ENCODE data around the gene SYNC. TPM values are rescaled to one million over a fixed set of nuclear protein-coding genes. Genes with fewer than 3 reads are reported as not detected.
A peak's percentile ranks its signal among the peaks of the same experiment; 100 is the strongest.
"Not testable (repeated sequence)": the region's sequence is repeated elsewhere in the genome, so short reads cannot be mapped to it uniquely, and the experiment has no call there.

Gene SYNC
- total RNA-seq, 4 donors from 2014 or later: 24.9 to 95.5 (median 43.8) TPM

GRCh38 chr1:32650752-32651460 is 51.7 kb downstream of the SYNC start, which contains the start of gene RBBP4:
RBBP4 (plus strand) TSS chr1:32651208; CDS start chr1:32651307, 99 bp downstream.
- WGBS, 2 donors (ENCODE audit: low coverage in 1 of 2): 0% methylated on average over 37 of the region's 67 CpGs; no CpG with 5 or more reads in 1 of the 2 donors

GRCh38 chr1:32650248-32650751 is 52.3 kb downstream of the SYNC start, which contains the start of gene ZBTB8OS:
ZBTB8OS (minus strand) TSS chr1:32650550; CDS start chr1:32650529, 21 bp downstream.
- intact Hi-C loops (cut with DNase I; ENCODE audit: low total_unique reads) (no loop called here), in situ Hi-C loops (cut with MboI; ENCODE audit: low pct_ligation_motif_present in 1 of 4, low pct_unique_long_range_greater_than_20kb in 1 of 4, low sequenced_read_pairs in 3 of 4) (no loop called here)
- Histone ChIP-seq H3K27ac (peak within 1 kb of the TSS; percentile 96 to 99 (median 99)), H3K27me3 (no peaks in the 10 kb centered on the region), H3K9me3 (no peaks in the 10 kb centered on the region), H3K4me3 (peak within 1 kb of the TSS; percentile 66 to 82 (median 72)), H3K36me3 (peaks cover 0 to 7% (median 1%) of the 10 kb centered on the region in 4 donors), H3K4me1 (peaks cover 24 to 64% (median 42%) of the 10 kb centered on the region in 4 donors)
- WGBS, 2 donors (ENCODE audit: low coverage in 1 of 2): 0 to 2% methylated on average over 10 to 21 of the region's 21 CpGs
- TF ChIP-seq CTCF (IDR thresholded peaks at IDR 0.05): no peak
- no peak for TF ChIP-seq EP300 (IDR thresholded peaks at IDR 0.05; ENCODE audit: low read depth)
- peak; percentile 79 to 95 (median 93) for TF ChIP-seq POLR2AphosphoS5 (IDR thresholded peaks at IDR 0.05)
- peak; percentile 92 for TF ChIP-seq POLR2A (IDR thresholded peaks at IDR 0.05)
- DNase-seq: peak; percentile 94

More at GRCh38 chr1:32650752-32651460, 51.7 kb downstream of the SYNC start, which contains the start of gene RBBP4:
- peak; percentile 99 for DNase-seq
- peak; percentile 84 for TF ChIP-seq POLR2A (IDR thresholded peaks at IDR 0.05)
- TF ChIP-seq CTCF (IDR thresholded peaks at IDR 0.05): peak in 3 of 5 experiments; percentile 6 to 31 (median 8)
- TF ChIP-seq POLR2AphosphoS5 (IDR thresholded peaks at IDR 0.05): peak; percentile 93
- no peak for TF ChIP-seq EP300 (IDR thresholded peaks at IDR 0.05; ENCODE audit: low read depth)
- in situ Hi-C loops (cut with MboI; ENCODE audit: low pct_ligation_motif_present in 1 of 4, low pct_unique_long_range_greater_than_20kb in 1 of 4, low sequenced_read_pairs in 3 of 4) (no loop called here), intact Hi-C loops (cut with DNase I; ENCODE audit: low total_unique reads) (no loop called here)
- Histone ChIP-seq H3K4me1 (peaks cover 24 to 67% (median 44%) of the 10 kb centered on the region in 4 donors), H3K9me3 (no peaks in the 10 kb centered on the region), H3K36me3 (peaks cover 0 to 13% (median 2%) of the 10 kb centered on the region in 4 donors), H3K27me3 (no peaks in the 10 kb centered on the region), H3K27ac (peak within 1 kb of the TSS; percentile 96 to 99 (median 99)), H3K4me3 (peak within 1 kb of the TSS; percentile 66 to 82 (median 72))

- in situ Hi-C loops (cut with MboI; ENCODE audit: low pct_ligation_motif_present in 1 of 4, low pct_unique_long_range_greater_than_20kb in 1 of 4, low sequenced_read_pairs in 3 of 4): no loop called here
- no peak overlapping the region for H3K4me3 ChIP-seq
- DNase-seq: no peak
- H3K27me3 ChIP-seq: no peaks in the 10 kb centered on the region
- no peaks in the 10 kb centered on the region for H3K36me3 ChIP-seq
- no peak overlapping the region for H3K27ac ChIP-seq
- TF ChIP-seq CTCF (IDR thresholded peaks at IDR 0.05) (no peak), POLR2AphosphoS5 (IDR thresholded peaks at IDR 0.05) (no peak), EP300 (IDR thresholded peaks at IDR 0.05; ENCODE audit: low read depth) (no peak), POLR2A (IDR thresholded peaks at IDR 0.05) (no peak)
- H3K4me1 ChIP-seq: peaks cover 13 to 43% (median 26%) of the 10 kb centered on the region in 4 donors
- 67 to 85% methylated on average over 6 of the region's 6 CpGs for WGBS, 2 donors (ENCODE audit: low coverage in 1 of 2)
- H3K9me3 ChIP-seq: no peaks in the 10 kb centered on the region
- intact Hi-C loops (cut with DNase I; ENCODE audit: low total_unique reads): no loop called here
Observed at GRCh38 chr1:32647308-32648134, 55.0 kb downstream of the SYNC start.

- TF ChIP-seq EP300 (IDR thresholded peaks at IDR 0.05; ENCODE audit: low read depth) (no peak), POLR2AphosphoS5 (IDR thresholded peaks at IDR 0.05) (no peak), POLR2A (IDR thresholded peaks at IDR 0.05) (no peak), CTCF (IDR thresholded peaks at IDR 0.05) (no peak)
- no peaks in the 10 kb centered on the region for H3K36me3 ChIP-seq
- no peak for DNase-seq
- peaks cover 5 to 30% (median 11%) of the 10 kb centered on the region in 4 donors for H3K4me1 ChIP-seq
- in situ Hi-C loops (cut with MboI; ENCODE audit: low pct_ligation_motif_present in 1 of 4, low pct_unique_long_range_greater_than_20kb in 1 of 4, low sequenced_read_pairs in 3 of 4): no loop called here
- intact Hi-C loops (cut with DNase I; ENCODE audit: low total_unique reads): no loop called here
- H3K9me3 ChIP-seq: no peaks in the 10 kb centered on the region
- H3K27me3 ChIP-seq: no peaks in the 10 kb centered on the region
- H3K4me3 ChIP-seq: no peak overlapping the region
- no peak overlapping the region for H3K27ac ChIP-seq
- 30 to 47% methylated on average over 3 to 4 of the region's 4 CpGs for WGBS, 2 donors (ENCODE audit: low coverage in 1 of 2)
Observed at GRCh38 chr1:32644426-32644825, 58.1 kb downstream of the SYNC start.

GRCh38 chr1:32642292-32642827 is 60.2 kb downstream of the SYNC start:
- in situ Hi-C loops (cut with MboI; ENCODE audit: low pct_ligation_motif_present in 1 of 4, low pct_unique_long_range_greater_than_20kb in 1 of 4, low sequenced_read_pairs in 3 of 4); H3K9me3 ChIP-seq; H3K27ac ChIP-seq; H3K4me1 ChIP-seq; DNase-seq; H3K36me3 ChIP-seq; H3K4me3 ChIP-seq; intact Hi-C loops (cut with DNase I; ENCODE audit: low total_unique reads); H3K27me3 ChIP-seq: not testable (repeated sequence)
- WGBS, 2 donors (ENCODE audit: low coverage in 1 of 2): 79 to 81% methylated on average over 2 to 8 of the region's 8 CpGs

Measured in transverse colon (tissue), 4 donors.